HG03520 (cell line): ENCODE results near the gene MMAA.

Experiments used
- ATAC-seq: cut with Tn5 transposase; IDR thresholded peaks from one replicate; pipeline ENCODE4 v1.9.1; 2021; ENCODE audit warnings: mild to moderate bottlenecking, moderate library complexity; ENCODE audit not compliant: unreplicated experiment

MMAA gene

GRCh38 chr4:145703850-145704497 lies 84.8 kb downstream of the MMAA start:
- no peak for ATAC-seq

DNA sequence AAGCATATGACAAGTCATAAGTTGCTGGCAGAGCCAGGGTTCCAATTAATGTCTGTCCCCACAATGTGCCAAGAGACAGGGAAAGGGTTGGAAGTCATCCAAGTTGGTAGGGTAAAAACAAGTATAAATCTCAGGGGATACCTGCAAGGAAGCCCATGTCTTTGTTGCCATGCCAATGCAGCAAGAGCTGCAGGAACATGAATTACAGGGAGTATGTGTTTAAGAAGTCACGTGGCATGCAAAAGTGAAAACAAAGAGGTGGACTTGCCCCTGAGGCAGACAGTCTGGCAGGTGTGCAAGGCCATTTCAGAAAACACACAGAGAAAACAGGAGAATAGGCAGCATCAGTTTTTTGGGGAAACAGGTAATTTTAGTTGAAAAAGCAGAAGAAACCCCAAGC lies 90.2 kb downstream of the MMAA start:
- ATAC-seq = no peak
